Esophagus squamous epithelium (tissue), 5 donors: Measurements from ENCODE around the gene THBS3. TPM values are rescaled to one million over a fixed set of nuclear protein-coding genes. Genes with fewer than 3 reads are reported as not detected.

Source experiments
- DNase-seq: peaks from one replicate; lab custom pipeline; 2025; lab: John Stamatoyannopoulos, UW
- H3K27ac ChIP-seq, 4 donors: fragments of 200-600 bp; sonication (generic); one replicate each; pipeline ENCODE4 v1.5.1; 2016 to 2019; ENCODE audit warnings: mild to moderate bottlenecking in 1 of 4
- H3K27me3 ChIP-seq, 4 donors: fragments of 200-600 bp; sonication (generic); 1 replicate in 3 of 4; 2 replicates in 1 of 4; pipeline versions ENCODE4 v1.5.1 to v1.6.0; 2017 to 2021; ENCODE audit warnings: antibody characterized with exemption in 1 of 4
- H3K36me3 ChIP-seq, 3 donors: fragments of 200-600 bp; sonication (generic); one replicate each; pipeline ENCODE4 v1.5.1; 2016 to 2019
- H3K4me1 ChIP-seq, 3 donors: fragments of 200-600 bp; sonication (generic); one replicate each; pipeline ENCODE4 v1.5.1; 2017 to 2019
- H3K4me3 ChIP-seq, 4 donors: fragments of 200-600 bp; sonication (generic); 1 replicate in 3 of 4; 2 replicates in 1 of 4; pipeline ENCODE4 v1.5.1; 2016 to 2019; ENCODE audit warnings: mild to moderate bottlenecking in 2 of 4, moderate library complexity in 1 of 4
- H3K9me3 ChIP-seq, 3 donors: fragments of 200-600 bp; sonication (generic); one replicate each; pipeline ENCODE4 v1.5.1; 2016 to 2019
- POLR2A ChIP-seq, 4 donors: fragments of 450-650 bp; IDR thresholded peaks; one replicate each; pipeline ENCODE4 v1.6.1; 2017; ENCODE audit warnings: antibody characterized with exemption in 4 of 4, mild to moderate bottlenecking in 4 of 4, moderate library complexity in 3 of 4
- WGBS, 2 donors: methylation state at CpG; one replicate each; pipeline ENCODE4 v1.1.5; 2018; 5-methylcytosine and 5-hydroxymethylcytosine counted together
- intact Hi-C: fragments of 100-400 bp; cut with DNase I; formaldehyde crosslinking; loops from one replicate; pipeline ENCODE4 v1.15.0; 2022
- total RNA-seq, 4 donors: library from RNA; depleted of rRNA; stranded (reverse); fragments of >200 nt; gene quantifications; one replicate each; pipeline ENCODE4 v1.1.0, GENCODE V29; 2016
- TF ChIP-seq, protein P1 (sequence below), 6 experiments: fragments of 450-650 bp in 4 of 6; fragments of 200-600 bp in 2 of 6; sonication (generic) in 2 of 6; IDR thresholded peaks; one replicate each; pipeline ENCODE4 v1.5.1; 2016 to 2019; ENCODE audit warnings: antibody characterized with exemption in 6 of 6, mild to moderate bottlenecking in 4 of 6, moderate library complexity in 4 of 6
- donor health status: DM: yes; HTN: yes; CAD: no.

Gene THBS3
- total RNA-seq, 4 donors from 2014 or later = 8.7 to 18.5 (median 11.1) TPM

DNA sequence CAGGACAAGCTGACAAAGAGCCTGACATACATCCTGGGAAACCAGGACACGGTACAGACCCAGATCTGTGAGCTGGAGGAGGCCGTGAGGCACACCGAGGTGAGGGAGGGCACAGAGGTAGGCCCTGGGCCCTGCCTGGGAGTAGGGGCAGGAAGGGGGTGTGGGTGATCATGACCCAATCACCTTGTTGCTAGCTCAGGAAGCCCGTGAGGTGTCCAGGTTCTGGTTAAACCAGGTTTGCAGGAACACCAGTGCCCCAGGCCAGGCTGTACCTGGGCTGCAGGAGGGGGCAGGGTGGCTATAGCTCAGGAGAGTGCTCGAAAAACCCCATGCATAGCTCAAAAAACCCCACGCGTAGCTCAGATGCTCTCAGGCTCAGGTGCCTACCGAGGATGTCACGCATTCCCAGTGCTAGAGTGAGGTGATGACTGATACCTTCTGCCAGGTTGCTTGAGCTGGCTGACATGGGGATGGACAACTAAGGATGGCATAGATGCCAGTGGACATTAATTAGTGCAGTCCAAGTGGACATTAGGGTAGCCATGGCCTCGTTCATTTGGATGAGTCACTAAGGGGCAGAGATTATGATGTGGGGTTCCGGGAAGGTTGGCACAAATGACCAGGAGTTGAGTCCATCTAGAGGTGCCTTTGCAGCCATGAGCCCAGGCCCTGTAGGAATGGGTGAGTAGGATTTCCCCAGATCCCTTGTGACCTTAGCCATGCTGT is 30.3 kb downstream of the THBS3 start:
- no peak for DNase-seq
- no peak overlapping the region for H3K4me3 ChIP-seq
- TF ChIP-seq, protein P1, sequence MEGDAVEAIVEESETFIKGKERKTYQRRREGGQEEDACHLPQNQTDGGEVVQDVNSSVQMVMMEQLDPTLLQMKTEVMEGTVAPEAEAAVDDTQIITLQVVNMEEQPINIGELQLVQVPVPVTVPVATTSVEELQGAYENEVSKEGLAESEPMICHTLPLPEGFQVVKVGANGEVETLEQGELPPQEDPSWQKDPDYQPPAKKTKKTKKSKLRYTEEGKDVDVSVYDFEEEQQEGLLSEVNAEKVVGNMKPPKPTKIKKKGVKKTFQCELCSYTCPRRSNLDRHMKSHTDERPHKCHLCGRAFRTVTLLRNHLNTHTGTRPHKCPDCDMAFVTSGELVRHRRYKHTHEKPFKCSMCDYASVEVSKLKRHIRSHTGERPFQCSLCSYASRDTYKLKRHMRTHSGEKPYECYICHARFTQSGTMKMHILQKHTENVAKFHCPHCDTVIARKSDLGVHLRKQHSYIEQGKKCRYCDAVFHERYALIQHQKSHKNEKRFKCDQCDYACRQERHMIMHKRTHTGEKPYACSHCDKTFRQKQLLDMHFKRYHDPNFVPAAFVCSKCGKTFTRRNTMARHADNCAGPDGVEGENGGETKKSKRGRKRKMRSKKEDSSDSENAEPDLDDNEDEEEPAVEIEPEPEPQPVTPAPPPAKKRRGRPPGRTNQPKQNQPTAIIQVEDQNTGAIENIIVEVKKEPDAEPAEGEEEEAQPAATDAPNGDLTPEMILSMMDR (IDR thresholded peaks at IDR 0.05) = no peak
- no peak for TF ChIP-seq POLR2A (IDR thresholded peaks at IDR 0.05)
- 58 to 60% methylated on average over 6 to 8 of the region's 11 CpGs for WGBS, 2 donors
- intact Hi-C loops = no loop called here
- H3K27me3 ChIP-seq = peaks cover 0 to 27% (median 0%) of the 10 kb centered on the region in 4 donors
- H3K4me1 ChIP-seq = peaks cover 23 to 52% (median 25%) of the 10 kb centered on the region in 3 donors
- H3K36me3 ChIP-seq = no peaks in the 10 kb centered on the region
- no peaks in the 10 kb centered on the region for H3K9me3 ChIP-seq
- peak overlapping the region; percentile 47 to 73 (median 70) for H3K27ac ChIP-seq

DNA sequence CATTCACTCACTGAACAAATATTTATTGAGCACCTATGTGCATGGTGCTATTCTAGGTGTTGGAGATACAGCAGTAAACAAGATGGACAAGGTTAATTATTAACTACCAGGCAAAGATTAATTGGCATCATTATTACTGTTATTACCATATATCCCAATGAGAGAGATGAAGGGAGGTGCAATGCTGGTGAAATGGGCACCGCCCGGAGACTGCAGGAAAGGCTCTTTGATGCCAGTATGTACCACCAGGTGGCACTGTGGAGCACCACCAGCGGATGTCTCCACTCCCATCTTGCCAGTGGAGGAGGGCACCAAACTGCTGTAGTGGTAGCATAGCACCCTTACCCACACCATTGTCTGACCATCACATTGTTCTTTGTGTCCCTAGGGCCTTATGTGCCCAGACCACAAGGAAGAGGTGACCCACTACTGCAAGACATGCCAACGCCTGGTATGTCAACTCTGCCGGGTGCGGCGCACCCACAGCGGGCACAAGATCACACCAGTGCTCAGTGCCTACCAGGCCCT is 31.1 kb downstream of the THBS3 start:
- Histone ChIP-seq H3K4me1 (peaks cover 25 to 60% (median 28%) of the 10 kb centered on the region in 3 donors), H3K36me3 (no peaks in the 10 kb centered on the region), H3K4me3 (no peak overlapping the region), H3K27me3 (peaks cover 0 to 27% (median 0%) of the 10 kb centered on the region in 4 donors), H3K27ac (peak overlapping the region; percentile 47 to 73 (median 70)), H3K9me3 (no peaks in the 10 kb centered on the region)
- WGBS, 2 donors = 58 to 59% methylated on average over 8 of the region's 8 CpGs
- intact Hi-C loops = no loop called here
- TF ChIP-seq, protein P1 (IDR thresholded peaks at IDR 0.05) = peak; percentile 90 to 97 (median 94)
- no peak for TF ChIP-seq POLR2A (IDR thresholded peaks at IDR 0.05)
- DNase-seq = no peak

DNA sequence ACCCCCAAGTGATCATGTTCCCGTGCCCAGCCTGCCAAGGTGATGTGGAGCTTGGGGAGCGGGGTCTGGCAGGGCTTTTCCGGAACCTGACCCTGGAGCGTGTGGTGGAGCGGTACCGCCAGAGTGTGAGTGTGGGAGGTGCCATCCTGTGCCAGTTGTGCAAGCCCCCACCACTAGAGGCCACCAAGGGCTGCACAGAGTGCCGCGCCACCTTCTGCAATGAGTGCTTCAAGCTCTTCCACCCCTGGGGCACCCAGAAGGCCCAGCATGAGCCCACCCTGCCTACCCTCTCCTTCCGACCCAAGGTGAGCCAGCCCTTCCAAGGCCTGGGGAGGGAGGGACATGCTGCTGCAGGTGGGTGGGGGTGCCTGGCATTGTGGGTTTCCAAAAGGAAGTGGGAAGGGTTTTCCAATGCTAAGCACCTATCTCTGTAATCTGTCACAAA is 31.7 kb downstream of the THBS3 start:
- 57 to 92% methylated on average over 1 to 4 of the region's 9 CpGs for WGBS, 2 donors
- intact Hi-C loops = no loop called here
- no peak for TF ChIP-seq POLR2A (IDR thresholded peaks at IDR 0.05)
- TF ChIP-seq, protein P1 (IDR thresholded peaks at IDR 0.05) = no peak
- Histone ChIP-seq H3K4me1 (peaks cover 25 to 61% (median 28%) of the 10 kb centered on the region in 3 donors), H3K36me3 (peaks cover 0 to 1% (median 0%) of the 10 kb centered on the region in 3 donors), H3K27ac (no peak overlapping the region), H3K4me3 (no peak overlapping the region), H3K9me3 (no peaks in the 10 kb centered on the region), H3K27me3 (peaks cover 0 to 27% (median 0%) of the 10 kb centered on the region in 4 donors)
- no peak for DNase-seq

DNA sequence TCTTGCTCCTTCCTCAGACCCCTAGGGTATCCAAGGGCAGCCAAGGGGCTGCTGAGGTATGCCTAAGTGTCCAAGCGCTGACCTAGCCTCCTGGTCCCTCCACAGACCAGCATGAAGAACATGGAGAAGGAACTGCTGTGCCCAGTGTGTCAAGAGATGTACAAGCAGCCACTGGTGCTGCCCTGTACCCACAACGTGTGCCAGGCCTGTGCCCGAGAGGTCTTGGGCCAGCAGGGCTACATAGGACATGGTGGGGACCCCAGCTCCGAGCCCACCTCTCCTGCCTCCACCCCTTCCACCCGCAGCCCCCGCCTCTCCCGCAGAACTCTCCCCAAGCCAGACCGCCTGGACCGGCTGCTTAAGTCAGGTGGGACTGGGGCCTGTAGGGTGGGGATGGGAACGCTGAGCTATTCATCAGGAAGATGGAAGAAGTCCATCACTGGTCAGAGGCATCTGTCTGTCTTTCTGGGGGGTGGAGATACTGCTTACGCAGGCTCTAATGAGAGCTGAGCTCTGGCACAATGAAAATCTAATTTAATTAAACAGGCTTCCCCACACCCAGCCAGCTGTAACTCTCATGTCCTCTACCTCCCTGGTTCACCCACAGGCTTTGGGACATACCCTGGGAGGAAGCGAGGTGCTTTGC is 32.3 kb downstream of the THBS3 start:
- Histone ChIP-seq H3K27ac (no peak overlapping the region), H3K4me1 (peaks cover 25 to 58% (median 28%) of the 10 kb centered on the region in 3 donors), H3K4me3 (no peak overlapping the region), H3K27me3 (peaks cover 0 to 27% (median 0%) of the 10 kb centered on the region in 4 donors), H3K36me3 (peaks cover 0 to 7% (median 0%) of the 10 kb centered on the region in 3 donors), H3K9me3 (no peaks in the 10 kb centered on the region)
- intact Hi-C loops = no loop called here
- TF ChIP-seq POLR2A (IDR thresholded peaks at IDR 0.05) = no peak
- TF ChIP-seq, protein P1 (IDR thresholded peaks at IDR 0.05) = no peak
- WGBS, 2 donors = 78 to 89% methylated on average over 3 to 4 of the region's 12 CpGs
- no peak for DNase-seq
